ENCODE measurements around the gene BTBD2. TPM values are rescaled to one million over a fixed set of nuclear protein-coding genes. Genes with fewer than 3 reads are reported as not detected.

Gene BTBD2
- total and polyA plus RNA-seq, 2 of the 8 experiments (the other 6 are each of a cell fraction or from before 2014, with no cell fraction given) = 91.7 to 92.3 TPM

DNA sequence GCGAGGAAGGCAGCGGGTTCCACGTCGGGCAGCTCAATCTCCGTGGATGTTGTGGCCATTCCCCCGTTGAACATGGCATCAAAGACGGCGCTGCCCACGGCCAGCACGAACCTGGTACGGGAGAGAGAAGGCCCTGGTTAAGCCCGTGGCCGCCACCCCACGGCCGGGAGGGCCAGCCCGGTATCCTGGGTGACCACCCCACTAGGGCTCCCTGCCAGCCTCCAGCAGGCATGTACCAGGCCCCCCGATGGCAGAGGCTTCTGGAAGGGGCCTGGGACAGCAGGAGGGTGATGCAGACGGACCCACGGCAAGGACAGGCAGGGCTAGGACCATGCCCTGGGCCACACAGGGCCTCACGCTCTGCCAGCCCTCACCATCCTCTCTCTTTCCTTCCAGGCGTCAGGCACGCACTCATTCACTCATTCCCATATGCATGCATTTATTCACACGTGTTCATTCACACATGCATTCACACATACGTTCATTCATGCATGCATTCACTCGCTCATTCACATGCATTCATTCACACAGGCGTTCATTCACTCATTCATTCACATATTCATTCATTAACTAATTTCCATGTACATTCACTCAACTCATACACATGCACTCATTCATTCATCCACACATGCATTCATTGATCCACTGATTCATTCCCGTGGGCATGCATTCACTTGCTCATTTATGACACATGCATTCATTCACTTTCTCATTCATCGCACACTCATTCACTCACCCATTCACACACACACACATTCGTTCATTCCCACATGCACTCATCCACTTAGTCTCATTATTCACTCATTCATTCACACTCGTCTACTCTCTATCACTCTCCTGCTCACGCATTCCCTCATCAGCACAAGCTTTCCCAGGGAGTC, 17.9 kb downstream of the BTBD2 start:
- CTCF ChIA-PET (ENCODE audit: partially characterized antibody) = interaction anchor here (1.0 to 1.8 kb wide), 2 partner anchors 68 kb away, joined by 3 to 5 read pairs; no protein-coding TSS in a partner anchor
- Histone ChIP-seq H3K18ac (ENCODE audit: extremely low read depth, low read length) (no peak overlapping the region), H3K27ac (ENCODE audit: low read depth, low read length) (no peak overlapping the region), H3K9ac (replicated peaks in 1 of 4; ENCODE audit: extremely low read depth in 1 of 4, low read depth in 3 of 4, low read length in 3 of 4) (no peak overlapping the region), H3K36me3 (ENCODE audit: control insufficient read depth in 2 of 4, insufficient read depth in 4 of 4, low read length in 3 of 4) (peaks cover 4 to 14% (median 7%) of the 10 kb centered on the region in 4 experiments; a peak in 5 of 8 replicates), H2BK120ac (replicated peaks; ENCODE audit: low read depth, low read length) (no peak overlapping the region), H2BK12ac (ENCODE audit: low read depth, low read length) (no peak overlapping the region), H2AK5ac (ENCODE audit: low read depth, low read length) (no peak overlapping the region; the same call in 1 of the 2 replicates), H2BK15ac (ENCODE audit: low read length) (no peak overlapping the region), H3K4me2 (ENCODE audit: insufficient read depth in 1 of 2, low read depth in 2 of 2, low read length in 2 of 2) (no peak overlapping the region), H4K20me1 (replicated peaks in 1 of 2; ENCODE audit: control insufficient read depth in 1 of 2, insufficient read depth in 2 of 2, low read length in 2 of 2) (peaks cover 2 to 17% of the 10 kb centered on the region in 2 experiments), H3K79me1 (ENCODE audit: low read depth, low read length) (0 out of 2 replicates have a peak, but pooled peaks cover 2% of the 10 kb centered on the region), H4K91ac (replicated peaks; ENCODE audit: insufficient read length, low read length) (no peak overlapping the region), H3K23me2 (ENCODE audit: low read depth, low read length) (no peaks in the 10 kb centered on the region), H3K23ac (ENCODE audit: insufficient read length) (no peak overlapping the region), H3K4ac (replicated peaks; ENCODE audit: insufficient read length, low read depth, low read length) (no peak overlapping the region), H3K27me3 (replicated peaks in 1 of 4; ENCODE audit: control insufficient read depth in 3 of 4, extremely low read depth in 1 of 4, insufficient read depth in 3 of 4, low read length in 3 of 4) (peaks cover 0 to 4% (median 0%) of the 10 kb centered on the region in 4 experiments; a peak in 1 of 7 replicates), H3K79me2 (ENCODE audit: control insufficient read depth in 1 of 2, insufficient read depth in 2 of 2, low read length in 2 of 2) (no peaks in the 10 kb centered on the region), H2BK5ac (ENCODE audit: low read depth, low read length) (no peak overlapping the region), H3K9me3 (ENCODE audit: insufficient read depth in 2 of 2, low read depth in 1 of 2, low read length in 1 of 2) (no peaks in the 10 kb centered on the region), H4K5ac (ENCODE audit: insufficient read length, low read depth, low read length) (no peak overlapping the region), H4K8ac (ENCODE audit: extremely low read depth, insufficient read depth, low read length) (no peak overlapping the region), H3K56ac (replicated peaks; ENCODE audit: insufficient read length, low read depth, low read length) (no peak overlapping the region), H3K14ac (ENCODE audit: insufficient read length) (no peak overlapping the region), H3K4me3 (ENCODE audit: extremely low read depth in 1 of 4, insufficient read depth in 2 of 4, low read depth in 3 of 4, low read length in 4 of 4) (no peak overlapping the region), H3K4me1 (replicated peaks in 1 of 4; ENCODE audit: control insufficient read depth in 3 of 4, insufficient read depth in 4 of 4, low read length in 3 of 4) (no peaks in the 10 kb centered on the region), H2AFZ (ENCODE audit: low read length) (no peak overlapping the region), H2BK20ac (ENCODE audit: low read length) (no peak overlapping the region)
- DNase-seq (ENCODE audit: low read depth in 1 of 2, low spot score in 2 of 2) = no peak
- no peak for FAIRE-seq
- 91 to 100% methylated on average over 5 to 29 of the region's 31 CpGs for WGBS, 2 experiments (ENCODE audit: extremely low coverage in 1 of 2, insufficient coverage in 1 of 2, insufficient read length in 1 of 2, insufficient replicate concordance in 2 of 2, low coverage in 1 of 2, low lambda C conversion rate in 2 of 2, missing lambda C conversion rate in 1 of 2)
- POLR2A ChIA-PET (ENCODE audit: partially characterized antibody) = interaction anchor here (0.7 to 1.9 kb wide), 4 partner anchors 15 to 69 kb away, joined by 3 to 5 read pairs (median 4); no protein-coding TSS in a partner anchor
- no peak for TF ChIP-seq YY1 (IDR thresholded peaks at IDR 0.05; ENCODE audit: low read depth, low read length)
- no peak for TF ChIP-seq KDM4A (IDR thresholded peaks at IDR 0.05; ENCODE audit: low read depth, low read length, severe bottlenecking)
- no peak for TF ChIP-seq SUZ12 (IDR thresholded peaks at IDR 0.05; ENCODE audit: low read length)
- no peak for TF ChIP-seq EP300 (IDR thresholded peaks at IDR 0.05; ENCODE audit: borderline replicate concordance in 1 of 2, low read depth in 2 of 2, low read length in 2 of 2)
- TF ChIP-seq KDM1A (IDR thresholded peaks at IDR 0.05; ENCODE audit: borderline replicate concordance, low read length) = no peak
- no peak for TF ChIP-seq SAP30 (IDR thresholded peaks at IDR 0.05; ENCODE audit: insufficient read depth, insufficient replicate concordance, low read length)
- no peak for TF ChIP-seq JUN (IDR thresholded peaks at IDR 0.05; ENCODE audit: low read depth, low read length)
- no peak for TF ChIP-seq TEAD4 (IDR thresholded peaks at IDR 0.05; ENCODE audit: low read depth, low read length)
- TF ChIP-seq CEBPB (IDR thresholded peaks at IDR 0.05; ENCODE audit: low read depth, low read length) = no peak
- TF ChIP-seq TBP (IDR thresholded peaks at IDR 0.05; ENCODE audit: low read depth, low read length) = no peak
- no peak for TF ChIP-seq CBX5 (IDR thresholded peaks at IDR 0.05; ENCODE audit: low read depth, low read length)
- no peak for TF ChIP-seq PHF8 (conservative IDR thresholded peaks at IDR 0.05; ENCODE audit: low read depth, low read length)
